ENCODE data around the gene DAPK3. TPM values are rescaled to one million over a fixed set of nuclear protein-coding genes. Genes with fewer than 3 reads are reported as not detected.

Gene DAPK3
- total and polyA plus RNA-seq, 8 donors, result 20.6 to 61.4 (median 30.4) TPM

GRCh38 chr19:3980353-3981251 is 9.7 kb upstream of the DAPK3 start:
- TF ChIP-seq CTCF (IDR thresholded peaks at IDR 0.05), result no peak
- Histone ChIP-seq H3K4me1 (peaks cover 8 to 18% (median 9%) of the 10 kb centered on the region in 3 donors), H3K4me3 (no peak overlapping the region), H3K36me3 (peaks cover 38 to 85% (median 82%) of the 10 kb centered on the region in 3 donors), H3K9me3 (no peaks in the 10 kb centered on the region), H3K27ac (no peak overlapping the region), H3K27me3 (no peaks in the 10 kb centered on the region)
- ATAC-seq, result no peak
- no peak for FAIRE-seq
- 88 to 93% methylated on average over 31 of the region's 31 CpGs for WGBS, 2 donors
- peak in 3 of 6 donors; percentile 23 to 42 (median 31) for DNase-seq
- intact Hi-C loops (cut with DNase I), result no loop called here

DNA sequence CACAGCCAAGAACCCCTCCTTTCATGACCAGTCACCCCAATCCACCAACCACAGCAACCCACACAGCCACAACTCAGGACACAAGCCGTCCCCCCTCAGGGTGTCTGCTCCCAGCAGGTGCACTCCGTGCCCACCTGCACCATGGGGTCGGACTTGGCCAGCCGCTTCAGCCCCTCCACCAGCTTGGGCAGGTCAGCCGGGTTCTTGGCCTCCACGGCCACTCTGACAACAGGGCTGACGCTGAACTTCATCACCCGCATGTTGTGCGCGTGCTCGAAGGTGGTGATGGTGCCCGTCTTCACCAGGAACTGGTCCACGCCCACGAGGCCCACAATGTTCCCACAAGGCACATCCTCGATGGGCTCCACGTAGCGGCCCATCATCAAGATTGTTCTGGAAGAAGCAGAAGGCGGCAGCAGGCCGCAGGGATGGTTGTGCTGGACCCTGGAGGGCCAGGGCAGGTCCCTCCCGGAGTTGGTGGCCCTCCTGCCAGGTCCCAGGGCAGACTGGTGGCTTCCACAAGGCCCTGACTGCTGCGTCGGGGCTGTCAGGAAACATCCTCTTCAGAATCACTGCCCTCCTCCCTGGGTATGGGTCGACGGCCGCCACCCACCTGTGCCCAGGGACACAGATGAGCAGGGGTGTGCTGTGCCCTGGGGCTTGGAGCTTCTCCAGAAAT is 8.9 kb upstream of the DAPK3 start:
- DNase-seq (peak in 3 of 6 donors; percentile 28 to 76 (median 45)), FAIRE-seq (no peak), ATAC-seq (no peak)
- H3K27ac ChIP-seq, result no peak overlapping the region
- peaks cover 7 to 17% (median 8%) of the 10 kb centered on the region in 3 donors for H3K4me1 ChIP-seq
- no peaks in the 10 kb centered on the region for H3K9me3 ChIP-seq
- no peaks in the 10 kb centered on the region for H3K27me3 ChIP-seq
- intact Hi-C loops (cut with DNase I), result no loop called here
- H3K36me3 ChIP-seq, result peaks cover 41 to 92% (median 88%) of the 10 kb centered on the region in 3 donors
- no peak overlapping the region for H3K4me3 ChIP-seq
- 91 to 92% methylated on average over 25 of the region's 25 CpGs for WGBS, 2 donors
- TF ChIP-seq CTCF (IDR thresholded peaks at IDR 0.05), result no peak

- TF ChIP-seq CTCF (IDR thresholded peaks at IDR 0.05), result no peak
- ATAC-seq (no peak), DNase-seq (peak in 4 of 6 donors; percentile 21 to 82 (median 44)), FAIRE-seq (no peak)
- no peaks in the 10 kb centered on the region for H3K9me3 ChIP-seq
- H3K4me3 ChIP-seq, result no peak overlapping the region
- 92 to 94% methylated on average over 18 of the region's 18 CpGs for WGBS, 2 donors
- peaks cover 41 to 92% (median 88%) of the 10 kb centered on the region in 3 donors for H3K36me3 ChIP-seq
- peaks cover 7 to 17% (median 8%) of the 10 kb centered on the region in 3 donors for H3K4me1 ChIP-seq
- intact Hi-C loops (cut with DNase I), result no loop called here
- no peak overlapping the region for H3K27ac ChIP-seq
- H3K27me3 ChIP-seq, result no peaks in the 10 kb centered on the region
Observed at GRCh38 chr19:3979289-3979673, 8.4 kb upstream of the DAPK3 start.

DNA sequence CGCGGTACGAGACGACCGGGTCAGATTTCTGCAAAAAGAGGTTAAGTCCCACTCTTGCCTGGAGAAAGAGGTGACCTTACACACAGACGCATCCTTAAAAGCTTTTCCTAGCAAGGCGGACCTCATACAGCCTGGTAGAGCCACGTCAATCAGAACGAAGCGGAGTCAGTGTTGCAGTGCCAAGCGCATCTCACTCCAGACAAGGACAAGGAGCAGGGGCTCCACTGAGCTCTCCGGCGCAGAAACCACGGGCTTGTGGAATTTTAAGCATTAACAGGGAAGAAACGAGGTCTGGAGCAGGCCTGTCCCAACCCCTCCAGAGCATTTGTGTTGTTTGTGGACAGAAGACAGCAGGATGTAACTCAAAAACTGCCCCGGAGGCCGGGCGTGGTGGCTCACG is 7.2 kb upstream of the DAPK3 start:
- no peak overlapping the region for H3K27ac ChIP-seq
- no peaks in the 10 kb centered on the region for H3K9me3 ChIP-seq
- H3K36me3 ChIP-seq, result peaks cover 36 to 82% (median 78%) of the 10 kb centered on the region in 3 donors
- intact Hi-C loops (cut with DNase I), result no loop called here
- DNase-seq, result no peak
- FAIRE-seq, result no peak
- ATAC-seq, result no peak
- H3K27me3 ChIP-seq, result no peaks in the 10 kb centered on the region
- H3K4me3 ChIP-seq, result no peak overlapping the region
- no peak for TF ChIP-seq CTCF (IDR thresholded peaks at IDR 0.05)
- H3K4me1 ChIP-seq, result peaks cover 0 to 8% (median 0%) of the 10 kb centered on the region in 3 donors
- WGBS, 2 donors, result 93 to 95% methylated on average over 19 of the region's 19 CpGs
